T-helper 22 cell (primary cell): ENCODE data around the gene SKIC8.
"Not testable (repeated sequence)": the region's sequence is repeated elsewhere in the genome, so short reads cannot be mapped to it uniquely, and the experiment has no call there.

ENCODE experiments used
- DNase-seq: peaks from one replicate; pipeline ENCODE4 v3.0.0-alpha.2; 2020; ENCODE audit warnings: low read depth

The SKIC8 gene

GRCh38 chr15:78251136-78251535, 48.3 kb downstream of the SKIC8 start:
- no peak for DNase-seq

GRCh38 chr15:78249131-78249530, 50.3 kb downstream of the SKIC8 start:
- no peak for DNase-seq

- no peak for DNase-seq
These were observed 51.5 kb downstream of the SKIC8 start for GRCh38 chr15:78247911-78248310.

- not testable (repeated sequence) for DNase-seq
These were observed 53.3 kb downstream of the SKIC8 start for GRCh38 chr15:78245976-78246620.

GRCh38 chr15:78245392-78245791, 54.0 kb downstream of the SKIC8 start:
- not testable (repeated sequence) for DNase-seq

GRCh38 chr15:78244893-78245292, 54.5 kb downstream of the SKIC8 start:
- no peak for DNase-seq

GRCh38 chr15:78244101-78244500, 55.3 kb downstream of the SKIC8 start:
- no peak for DNase-seq

- DNase-seq: no peak
These were observed 55.9 kb downstream of the SKIC8 start for GRCh38 chr15:78243491-78243941.

- no peak for DNase-seq
These were observed 56.4 kb downstream of the SKIC8 start for GRCh38 chr15:78243058-78243457.

GRCh38 chr15:78242128-78242527, 57.3 kb downstream of the SKIC8 start:
- DNase-seq: no peak

- peak; percentile 43 for DNase-seq
These were observed 58.4 kb downstream of the SKIC8 start for GRCh38 chr15:78241017-78241416.

GRCh38 chr15:78239811-78240210, 59.6 kb downstream of the SKIC8 start:
- no peak for DNase-seq

GRCh38 chr15:78237146-78237545, 62.3 kb downstream of the SKIC8 start:
- DNase-seq: no peak

- DNase-seq: no peak
These were observed 62.9 kb downstream of the SKIC8 start for GRCh38 chr15:78236491-78236890.

GRCh38 chr15:78234515-78235040, 64.8 kb downstream of the SKIC8 start, which contains the start of gene ACSBG1:
Gene ACSBG1, minus strand, starts transcription at chr15:78234565. Its CDS starts 64 bp downstream, at chr15:78234501.
- DNase-seq: no peak

- DNase-seq: no peak
These were observed 65.9 kb downstream of the SKIC8 start for GRCh38 chr15:78233496-78233895.
